ENCODE measurements around the gene SLC22A23.

SLC22A23 gene

GRCh38 chr6:3433005-3433404 is 23.8 kb downstream of the SLC22A23 start:
- TF ChIP-seq, protein P1, sequence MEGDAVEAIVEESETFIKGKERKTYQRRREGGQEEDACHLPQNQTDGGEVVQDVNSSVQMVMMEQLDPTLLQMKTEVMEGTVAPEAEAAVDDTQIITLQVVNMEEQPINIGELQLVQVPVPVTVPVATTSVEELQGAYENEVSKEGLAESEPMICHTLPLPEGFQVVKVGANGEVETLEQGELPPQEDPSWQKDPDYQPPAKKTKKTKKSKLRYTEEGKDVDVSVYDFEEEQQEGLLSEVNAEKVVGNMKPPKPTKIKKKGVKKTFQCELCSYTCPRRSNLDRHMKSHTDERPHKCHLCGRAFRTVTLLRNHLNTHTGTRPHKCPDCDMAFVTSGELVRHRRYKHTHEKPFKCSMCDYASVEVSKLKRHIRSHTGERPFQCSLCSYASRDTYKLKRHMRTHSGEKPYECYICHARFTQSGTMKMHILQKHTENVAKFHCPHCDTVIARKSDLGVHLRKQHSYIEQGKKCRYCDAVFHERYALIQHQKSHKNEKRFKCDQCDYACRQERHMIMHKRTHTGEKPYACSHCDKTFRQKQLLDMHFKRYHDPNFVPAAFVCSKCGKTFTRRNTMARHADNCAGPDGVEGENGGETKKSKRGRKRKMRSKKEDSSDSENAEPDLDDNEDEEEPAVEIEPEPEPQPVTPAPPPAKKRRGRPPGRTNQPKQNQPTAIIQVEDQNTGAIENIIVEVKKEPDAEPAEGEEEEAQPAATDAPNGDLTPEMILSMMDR (IDR thresholded peaks at IDR 0.05; ENCODE audit: low read depth, low read length), result no peak
- H3K4me3 ChIP-seq (ENCODE audit: low read depth, low read length), result no peak overlapping the region

DNA sequence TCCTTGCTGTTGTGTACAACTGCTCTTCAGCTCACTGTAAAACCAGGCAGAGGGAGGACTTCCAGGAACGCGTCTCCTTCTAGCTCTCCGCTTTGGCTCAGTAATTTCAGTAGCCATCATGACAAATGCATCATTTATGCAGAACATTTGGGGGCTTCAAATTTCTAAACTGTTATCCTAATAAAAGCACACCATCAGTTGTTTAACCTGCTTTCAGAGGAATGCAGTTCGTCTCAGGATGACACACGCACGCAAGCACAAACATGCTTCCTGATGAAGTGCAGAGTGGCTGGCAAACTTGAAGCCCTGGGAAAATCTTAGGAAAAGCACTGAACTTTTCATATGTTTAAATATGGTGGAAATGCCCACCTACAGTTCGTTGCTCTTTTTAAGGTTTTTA is 24.4 kb downstream of the SLC22A23 start:
- H3K4me3 ChIP-seq (ENCODE audit: low read depth, low read length), result no peak overlapping the region
- TF ChIP-seq, protein P1 (IDR thresholded peaks at IDR 0.05; ENCODE audit: low read depth, low read length), result no peak

- TF ChIP-seq, protein P1 (IDR thresholded peaks at IDR 0.05; ENCODE audit: low read depth, low read length), result no peak
- H3K4me3 ChIP-seq (ENCODE audit: low read depth, low read length), result no peak overlapping the region
Observed at GRCh38 chr6:3431994-3432393, 24.9 kb downstream of the SLC22A23 start.

DNA sequence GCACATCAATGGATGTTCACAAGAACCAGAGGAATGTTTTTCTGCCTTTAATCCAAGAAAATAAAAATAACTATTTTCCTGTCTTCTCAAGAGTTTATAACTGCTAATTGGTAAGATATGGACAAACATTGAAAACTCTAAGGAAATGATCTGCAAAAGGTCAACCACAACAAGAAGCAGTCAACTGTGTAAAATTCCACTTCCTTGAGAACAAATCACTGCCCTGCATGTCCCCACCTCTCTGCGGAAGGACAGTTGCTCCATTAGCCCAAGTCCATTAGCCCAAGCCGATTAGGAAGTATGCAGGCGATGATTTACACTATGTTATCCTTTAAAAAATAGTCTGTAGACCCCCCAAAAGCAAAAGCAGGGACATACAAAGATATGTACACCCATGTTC is 27.6 kb downstream of the SLC22A23 start:
- no peak overlapping the region for H3K4me3 ChIP-seq (ENCODE audit: low read depth, low read length)
- TF ChIP-seq, protein P1 (IDR thresholded peaks at IDR 0.05; ENCODE audit: low read depth, low read length), result no peak

- H3K4me3 ChIP-seq (ENCODE audit: low read depth, low read length), result no peak overlapping the region
- TF ChIP-seq, protein P1 (IDR thresholded peaks at IDR 0.05; ENCODE audit: low read depth, low read length), result no peak
Observed at GRCh38 chr6:3428700-3429099, 28.1 kb downstream of the SLC22A23 start.

GRCh38 chr6:3428247-3428646 is 28.6 kb downstream of the SLC22A23 start:
- TF ChIP-seq, protein P1 (IDR thresholded peaks at IDR 0.05; ENCODE audit: low read depth, low read length), result no peak
- H3K4me3 ChIP-seq (ENCODE audit: low read depth, low read length), result no peak overlapping the region

DNA sequence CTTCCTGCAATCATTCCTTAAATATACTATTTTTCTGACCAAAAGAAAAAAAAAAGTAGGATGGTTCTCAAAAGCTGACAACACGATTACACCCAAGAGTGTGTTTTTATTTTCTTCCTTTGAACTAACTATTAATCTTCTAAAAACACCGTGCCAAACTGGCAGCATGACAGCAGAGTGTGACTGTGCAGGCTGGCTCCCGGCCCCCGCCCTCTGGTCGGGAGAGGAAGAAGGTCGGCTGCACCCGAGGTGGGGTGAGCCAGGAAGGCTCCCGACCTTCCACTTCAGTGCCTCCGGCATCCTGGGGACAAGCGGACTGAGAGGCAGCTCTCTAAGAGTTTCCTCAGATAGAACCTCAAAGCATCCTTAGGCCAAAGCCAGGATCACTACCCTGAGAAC is 29.2 kb downstream of the SLC22A23 start:
- TF ChIP-seq, protein P1 (IDR thresholded peaks at IDR 0.05; ENCODE audit: low read depth, low read length), result no peak
- H3K4me3 ChIP-seq (ENCODE audit: low read depth, low read length), result no peak overlapping the region

Measured in WI38 (cell line).